HAP-1 (cell line): Measurements from ENCODE around the gene SNF8.

Experiments
- DNase-seq, 2 experiments: peaks; one replicate each; pipeline ENCODE4 v3.0.0-alpha.2; 2016 to 2020; ENCODE audit warnings: low spot score in 2 of 2
- H3K27me3 ChIP-seq: fragments of 250-450 bp; sonication (Bioruptor Pico); 2 replicates; pipeline ENCODE4 v1.5.1; 2020; ENCODE audit warnings: low read depth, mild to moderate bottlenecking, moderate library complexity
- H3K36me3 ChIP-seq: fragments of 250-450 bp; sonication (Bioruptor Pico); replicated peaks from 2 replicates; pipeline ENCODE4 v1.5.1; 2020; ENCODE audit warnings: mild to moderate bottlenecking
- H3K4me1 ChIP-seq: fragments of 250-450 bp; sonication (Bioruptor Pico); 2 replicates; pipeline ENCODE4 v1.5.1; 2020; ENCODE audit warnings: mild to moderate bottlenecking
- H3K4me3 ChIP-seq: fragments of 250-450 bp; sonication (Bioruptor Pico); 2 replicates; pipeline ENCODE4 v1.5.1; 2020; ENCODE audit warnings: mild to moderate bottlenecking, moderate library complexity
- H3K9me3 ChIP-seq: fragments of 250-450 bp; sonication (Bioruptor Pico); 2 replicates; pipeline ENCODE4 v1.5.1; 2020; ENCODE audit warnings: mild to moderate bottlenecking, moderate library complexity
- in situ Hi-C: fragments of 300-500 bp; cut with MboI; formaldehyde crosslinking; loops from 3 replicates; pipeline ENCODE4 v1.14.3; 2020; ENCODE audit warnings: low sequenced_read_pairs, inconsistent platforms, mixed read lengths

The SNF8 gene

GRCh38 chr17:48944515-48945260 lies at the start of gene SNF8:
TSS of gene SNF8 (minus strand) at chr17:48944842. CDS start at chr17:48944734, 108 bp downstream.
- no peaks in the 10 kb centered on the region for H3K27me3 ChIP-seq
- no peaks in the 10 kb centered on the region for H3K9me3 ChIP-seq
- DNase-seq: peak; percentile 89 to 94
- peaks cover 14% of the 10 kb centered on the region for H3K36me3 ChIP-seq
- in situ Hi-C loops: no loop called here
- H3K4me3 ChIP-seq: peak within 1 kb of the TSS; percentile 85
- peaks cover 6% of the 10 kb centered on the region for H3K4me1 ChIP-seq

DNA sequence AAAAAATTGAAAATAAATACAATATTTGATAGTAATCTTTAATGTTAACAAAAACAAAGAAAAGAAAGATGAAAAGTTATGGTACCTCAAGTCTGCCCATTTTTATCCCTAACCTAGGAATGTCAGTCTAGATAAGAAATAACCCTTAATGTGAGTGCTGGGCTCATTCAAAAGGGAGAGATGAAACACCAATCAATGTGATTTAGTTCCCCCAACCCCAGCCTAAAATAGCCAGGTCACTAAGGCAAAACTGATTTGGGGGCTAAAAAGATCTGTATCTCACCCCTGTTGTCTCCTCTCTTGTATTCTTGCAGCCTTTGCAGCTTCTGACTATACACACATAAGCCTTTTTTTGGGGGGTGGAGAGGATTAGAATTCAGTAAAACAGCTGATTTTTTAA lies 49.3 kb upstream of the SNF8 start:
- DNase-seq: no peak
- 0 out of 2 replicates have a peak, but pooled peaks cover 4% of the 10 kb centered on the region for H3K36me3 ChIP-seq
- H3K4me3 ChIP-seq: no peak overlapping the region
- H3K9me3 ChIP-seq: no peaks in the 10 kb centered on the region
- peaks cover 39% of the 10 kb centered on the region for H3K27me3 ChIP-seq
- in situ Hi-C loops: no loop called here
- peaks cover 8% of the 10 kb centered on the region; the same call in 1 of the 2 replicates for H3K4me1 ChIP-seq

- H3K27me3 ChIP-seq: peaks cover 39% of the 10 kb centered on the region
- no peaks in the 10 kb centered on the region for H3K9me3 ChIP-seq
- no peak for DNase-seq
- no peak overlapping the region for H3K4me3 ChIP-seq
- in situ Hi-C loops: no loop called here
- 0 out of 2 replicates have a peak, but pooled peaks cover 4% of the 10 kb centered on the region for H3K36me3 ChIP-seq
- peaks cover 8% of the 10 kb centered on the region; the same call in 1 of the 2 replicates for H3K4me1 ChIP-seq
Observed at GRCh38 chr17:48993305-48993704, 48.7 kb upstream of the SNF8 start.

- Histone ChIP-seq H3K4me1 (peaks cover 8% of the 10 kb centered on the region; the same call in 1 of the 2 replicates), H3K9me3 (no peaks in the 10 kb centered on the region), H3K4me3 (no peak overlapping the region), H3K27me3 (peaks cover 44% of the 10 kb centered on the region), H3K36me3 (0 out of 2 replicates have a peak, but pooled peaks cover under 1% of the 10 kb centered on the region)
- in situ Hi-C loops: no loop called here
- DNase-seq: no peak
Observed at GRCh38 chr17:48992444-48992843, 47.8 kb upstream of the SNF8 start.

DNA sequence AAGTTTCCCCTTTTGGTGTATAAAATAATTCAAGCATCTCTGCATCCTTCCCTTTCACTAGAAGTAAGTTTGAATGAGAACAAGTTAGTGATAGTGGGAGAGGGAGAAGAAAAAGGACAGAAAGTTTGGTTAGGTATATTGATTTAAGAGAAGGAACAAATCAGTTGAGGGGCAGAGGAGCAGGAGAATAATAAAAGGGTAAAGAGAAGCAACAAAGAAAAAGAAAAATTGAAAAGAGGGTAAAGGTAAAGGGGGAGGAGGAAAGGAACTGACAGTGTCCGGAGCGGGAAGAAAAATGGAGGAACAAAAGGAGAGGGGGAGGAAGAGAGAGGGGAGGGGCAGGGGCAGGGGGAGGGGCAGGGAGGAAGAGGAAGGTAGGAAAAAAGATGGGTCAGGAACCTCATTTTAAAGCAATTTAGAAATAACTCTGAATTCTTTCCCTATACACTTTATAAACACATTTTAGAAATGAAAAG lies 46.3 kb upstream of the SNF8 start:
- H3K4me3 ChIP-seq: no peak overlapping the region
- peaks cover 44% of the 10 kb centered on the region for H3K27me3 ChIP-seq
- no peaks in the 10 kb centered on the region for H3K9me3 ChIP-seq
- H3K4me1 ChIP-seq: peaks cover 8% of the 10 kb centered on the region; the same call in 1 of the 2 replicates
- peak in 1 of 2 experiments; percentile 12 for DNase-seq
- no peaks in the 10 kb centered on the region for H3K36me3 ChIP-seq
- in situ Hi-C loops: no loop called here

DNA sequence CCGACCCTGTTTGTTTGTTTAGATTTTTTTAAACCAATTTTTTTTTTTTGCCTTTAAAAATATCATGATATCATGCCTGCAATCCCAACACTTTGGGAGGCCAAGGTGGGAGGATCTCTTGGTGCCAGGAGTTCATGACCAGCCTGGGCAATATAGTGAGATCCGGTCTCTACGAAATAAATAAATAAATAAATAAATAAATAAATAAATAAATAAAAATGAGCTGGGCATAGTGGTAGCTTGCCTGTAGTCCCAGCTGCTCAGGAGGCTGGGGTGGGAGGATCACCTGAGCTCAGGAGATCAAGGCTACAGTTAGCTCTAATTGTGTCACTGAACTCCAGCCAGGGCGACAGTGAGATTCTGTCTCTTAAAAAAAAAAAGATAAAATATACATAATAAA lies 44.5 kb upstream of the SNF8 start:
- DNase-seq: peak in 1 of 2 experiments; percentile 3
- no peaks in the 10 kb centered on the region for H3K36me3 ChIP-seq
- in situ Hi-C loops: no loop called here
- peaks cover 44% of the 10 kb centered on the region for H3K27me3 ChIP-seq
- H3K4me3 ChIP-seq: no peak overlapping the region
- no peaks in the 10 kb centered on the region for H3K9me3 ChIP-seq
- no peaks in the 10 kb centered on the region for H3K4me1 ChIP-seq

DNA sequence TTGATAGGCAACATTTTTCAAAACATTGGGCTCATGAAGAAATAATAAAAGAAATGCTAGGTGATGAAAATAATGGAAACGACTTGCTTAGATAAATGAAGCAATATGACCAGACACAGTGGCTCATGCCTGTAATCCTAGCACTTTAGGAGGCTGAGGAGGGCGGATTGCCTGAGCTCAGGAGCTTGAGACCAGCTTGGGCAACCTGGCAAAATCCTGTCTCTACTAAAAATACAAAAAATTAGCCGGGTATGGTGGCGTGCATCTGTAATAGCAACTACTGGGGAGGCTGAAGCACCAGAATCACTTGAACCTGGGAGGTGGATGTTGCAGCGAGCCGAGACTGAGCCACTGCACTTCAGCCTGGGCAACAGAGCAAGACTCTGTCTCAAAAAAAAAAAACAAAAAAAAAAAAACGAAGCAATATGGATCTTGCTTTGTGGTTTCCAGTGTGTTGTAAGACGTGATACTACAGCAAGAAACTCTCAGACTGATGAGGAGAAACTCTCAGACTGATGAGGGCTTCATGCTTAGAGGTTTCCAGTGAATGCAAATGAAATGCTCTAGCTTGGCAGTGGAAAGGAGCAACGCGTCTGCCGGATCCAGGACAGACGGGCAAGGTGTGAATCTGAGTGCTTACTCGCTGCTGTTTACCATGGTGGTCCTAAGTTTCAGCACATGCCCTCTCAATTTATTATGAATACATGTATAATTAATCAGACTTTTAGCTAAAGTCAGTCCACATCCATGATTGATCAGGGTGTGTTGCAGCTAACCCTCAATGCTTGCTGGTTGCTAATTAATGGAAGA lies 41.0 kb upstream of the SNF8 start:
- in situ Hi-C loops: no loop called here
- Histone ChIP-seq H3K4me1 (no peaks in the 10 kb centered on the region), H3K9me3 (no peaks in the 10 kb centered on the region), H3K36me3 (no peaks in the 10 kb centered on the region), H3K4me3 (no peak overlapping the region), H3K27me3 (peaks cover 19% of the 10 kb centered on the region)
- peak in 1 of 2 experiments; percentile 3 for DNase-seq

- in situ Hi-C loops: no loop called here
- Histone ChIP-seq H3K4me3 (no peak overlapping the region), H3K9me3 (no peaks in the 10 kb centered on the region), H3K4me1 (no peaks in the 10 kb centered on the region), H3K36me3 (no peaks in the 10 kb centered on the region), H3K27me3 (no peaks in the 10 kb centered on the region)
- DNase-seq: no peak
Observed at GRCh38 chr17:48981927-48982539, 37.4 kb upstream of the SNF8 start.

- H3K36me3 ChIP-seq: no peaks in the 10 kb centered on the region
- H3K27me3 ChIP-seq: no peaks in the 10 kb centered on the region; the same call in 1 of the 2 replicates
- in situ Hi-C loops: no loop called here
- H3K4me3 ChIP-seq: no peak overlapping the region
- DNase-seq: no peak
- H3K4me1 ChIP-seq: peaks cover 5% of the 10 kb centered on the region; the same call in 1 of the 2 replicates
- H3K9me3 ChIP-seq: no peaks in the 10 kb centered on the region
Observed at GRCh38 chr17:48973806-48974205, 29.2 kb upstream of the SNF8 start.

DNA sequence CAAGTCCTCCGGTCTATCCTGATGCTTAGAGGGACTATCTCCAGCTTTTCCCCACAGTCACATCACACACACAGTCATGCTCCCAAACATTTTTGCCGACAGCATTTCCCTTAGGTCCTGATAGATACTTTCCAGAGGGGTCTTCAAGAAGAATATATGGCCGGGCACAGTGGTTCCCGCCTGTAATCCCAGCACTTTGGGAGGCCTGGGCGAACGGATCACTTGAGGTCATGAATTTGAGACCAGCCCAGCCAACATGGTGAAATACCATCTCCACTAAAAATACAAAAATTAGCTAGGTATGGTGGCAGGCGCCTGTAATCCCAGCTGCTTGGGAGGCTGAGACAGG lies 28.1 kb upstream of the SNF8 start:
- Histone ChIP-seq H3K4me1 (peaks cover 5% of the 10 kb centered on the region; the same call in 1 of the 2 replicates), H3K27me3 (no peaks in the 10 kb centered on the region; the same call in 1 of the 2 replicates), H3K4me3 (no peak overlapping the region), H3K36me3 (no peaks in the 10 kb centered on the region), H3K9me3 (no peaks in the 10 kb centered on the region)
- in situ Hi-C loops: no loop called here
- no peak for DNase-seq

- peaks cover 5% of the 10 kb centered on the region; the same call in 1 of the 2 replicates for H3K4me1 ChIP-seq
- H3K36me3 ChIP-seq: no peaks in the 10 kb centered on the region
- in situ Hi-C loops: no loop called here
- DNase-seq: no peak
- H3K9me3 ChIP-seq: no peaks in the 10 kb centered on the region
- no peaks in the 10 kb centered on the region; the same call in 1 of the 2 replicates for H3K27me3 ChIP-seq
- no peak overlapping the region for H3K4me3 ChIP-seq
Observed at GRCh38 chr17:48970865-48971687, 26.4 kb upstream of the SNF8 start.

GRCh38 chr17:48970224-48970623 lies 25.6 kb upstream of the SNF8 start:
- Histone ChIP-seq H3K36me3 (no peaks in the 10 kb centered on the region), H3K4me3 (no peak overlapping the region), H3K9me3 (no peaks in the 10 kb centered on the region), H3K4me1 (peaks cover 5% of the 10 kb centered on the region; the same call in 1 of the 2 replicates), H3K27me3 (no peaks in the 10 kb centered on the region; the same call in 1 of the 2 replicates)
- DNase-seq: peak in 1 of 2 experiments; percentile 62
- in situ Hi-C loops: no loop called here
